ENCODE data around the gene NXF1.
"Not testable (repeated sequence)": the region's sequence is repeated elsewhere in the genome, so short reads cannot be mapped to it uniquely, and the experiment has no call there.

The NXF1 gene

DNA sequence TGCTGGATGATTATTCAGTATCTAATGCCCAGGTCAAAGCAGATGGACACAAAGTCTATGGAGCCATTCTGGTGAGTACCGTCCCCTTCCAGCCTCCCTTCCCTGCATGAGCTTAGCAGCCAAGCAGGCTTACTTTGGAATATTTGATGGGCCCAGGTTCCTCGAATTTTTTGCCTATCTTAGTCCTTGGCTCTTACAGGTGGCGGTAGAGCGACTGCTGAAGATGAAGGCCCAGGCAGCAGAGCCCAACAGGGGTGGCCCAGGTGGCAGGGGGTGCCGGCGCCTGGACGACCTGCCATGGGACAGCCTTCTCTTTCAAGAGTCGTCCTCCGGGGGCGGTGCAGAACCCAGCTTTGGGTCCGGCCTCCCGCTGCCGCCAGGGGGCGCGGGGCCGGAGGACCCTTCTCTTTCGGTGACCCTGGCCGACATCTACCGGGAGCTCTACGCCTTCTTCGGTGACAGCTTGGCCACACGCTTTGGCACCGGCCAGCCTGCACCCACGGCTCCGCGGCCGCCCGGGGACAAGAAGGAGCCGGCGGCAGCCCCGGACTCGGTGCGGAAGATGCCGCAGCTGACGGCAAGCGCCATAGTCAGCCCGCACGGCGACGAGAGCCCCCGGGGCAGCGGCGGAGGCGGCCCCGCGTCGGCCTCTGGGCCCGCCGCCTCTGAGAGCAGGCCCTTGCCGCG is 18.8 kb downstream of the NXF1 start:
- peak; percentile 60 for DNase-seq

DNA sequence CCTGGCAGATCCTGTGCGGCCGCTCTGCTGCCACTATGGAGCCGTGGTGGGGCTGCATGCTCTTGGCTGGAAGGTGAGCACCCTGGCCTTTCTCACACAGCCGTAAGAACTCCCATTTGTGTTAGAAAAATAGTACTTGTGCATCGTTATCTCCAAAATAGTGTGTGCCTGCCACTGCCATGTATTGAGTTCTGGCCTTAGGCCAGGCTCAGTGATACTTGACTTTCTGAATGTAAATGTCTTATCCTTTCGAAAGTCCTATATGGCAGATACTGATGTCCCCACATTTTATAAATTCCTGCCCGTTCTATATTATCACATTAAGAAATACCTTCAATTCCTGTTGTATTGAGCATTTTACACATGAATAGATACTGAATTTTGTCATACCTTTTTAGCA is 22.5 kb downstream of the NXF1 start:
- no peak for DNase-seq

DNA sequence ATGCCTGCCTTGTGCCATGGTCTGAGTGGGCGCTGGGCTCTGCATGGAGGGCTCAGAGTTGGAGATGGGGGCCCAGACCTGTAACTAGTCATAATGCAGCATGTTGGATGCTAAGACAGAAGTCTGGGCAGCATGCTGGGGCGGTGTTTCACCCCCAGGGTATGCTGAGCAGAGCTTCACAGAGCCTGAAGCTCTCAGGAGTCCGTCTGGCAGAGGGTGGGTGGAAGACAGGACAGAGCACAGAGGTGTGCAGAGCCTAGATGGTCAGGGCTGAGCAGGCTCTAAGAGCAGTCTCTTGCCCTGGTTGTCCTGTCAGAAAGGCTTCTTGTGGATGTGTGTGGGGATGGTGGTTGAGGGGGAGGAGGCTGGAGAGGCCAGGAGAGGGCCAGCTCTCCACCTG is 26.8 kb downstream of the NXF1 start:
- DNase-seq, result no peak

DNA sequence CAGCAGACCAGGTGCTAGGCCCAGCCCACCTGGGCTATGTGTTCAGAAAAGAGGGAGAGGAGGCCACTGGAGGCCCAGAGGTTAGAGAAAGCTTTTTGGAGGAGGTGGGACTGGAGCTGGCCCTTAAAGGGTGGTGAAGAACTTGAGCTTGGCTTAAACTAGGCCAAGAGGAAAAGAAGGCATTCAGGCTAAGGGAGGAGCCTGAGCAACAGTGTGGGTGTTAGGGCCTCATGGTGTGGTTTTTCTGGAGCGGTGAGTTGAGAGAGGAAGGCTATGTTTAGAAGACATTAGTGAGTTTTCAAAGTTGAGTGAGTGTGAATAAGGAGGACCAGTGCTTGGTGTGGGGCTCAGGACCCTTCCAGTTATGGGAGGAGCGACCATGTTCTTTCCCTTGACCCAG is 27.9 kb downstream of the NXF1 start:
- DNase-seq, result no peak

DNA sequence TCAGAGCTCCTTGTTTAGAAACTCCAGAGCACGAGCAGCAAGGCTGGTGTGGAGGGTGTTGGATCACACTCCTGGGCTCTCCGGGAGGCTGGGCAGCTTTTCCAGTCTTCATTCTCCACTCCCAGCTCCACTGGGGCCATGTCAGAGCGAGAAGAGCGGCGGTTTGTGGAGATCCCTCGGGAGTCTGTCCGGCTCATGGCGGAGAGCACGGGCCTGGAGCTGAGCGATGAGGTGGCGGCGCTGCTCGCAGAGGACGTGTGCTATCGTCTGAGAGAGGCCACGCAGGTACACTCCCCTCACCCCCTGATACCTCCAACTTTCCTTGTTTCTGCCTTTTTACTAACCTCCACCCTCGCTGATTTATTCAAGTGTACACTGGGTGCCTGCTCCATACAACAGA is 29.6 kb downstream of the NXF1 start:
- DNase-seq, result no peak

DNA sequence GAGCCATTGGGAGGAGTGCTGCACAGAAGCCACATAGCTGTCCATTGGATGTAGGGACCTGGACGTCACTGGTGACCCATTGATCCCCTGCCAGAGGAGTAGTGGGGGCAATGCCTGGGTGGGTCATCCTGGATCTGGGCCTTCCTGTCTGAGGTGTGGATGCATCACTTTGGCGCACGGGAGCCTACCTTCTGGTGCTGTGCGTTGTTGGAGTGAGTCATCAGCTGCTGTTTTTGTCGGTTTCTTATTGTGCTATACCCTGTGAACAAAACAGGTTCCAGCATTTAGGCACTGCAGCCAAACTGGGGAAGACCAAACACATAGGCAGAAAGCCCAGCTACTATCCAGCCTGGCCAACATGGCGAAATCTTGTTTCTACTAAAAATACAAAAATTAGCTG is 30.8 kb downstream of the NXF1 start:
- no peak for DNase-seq

DNA sequence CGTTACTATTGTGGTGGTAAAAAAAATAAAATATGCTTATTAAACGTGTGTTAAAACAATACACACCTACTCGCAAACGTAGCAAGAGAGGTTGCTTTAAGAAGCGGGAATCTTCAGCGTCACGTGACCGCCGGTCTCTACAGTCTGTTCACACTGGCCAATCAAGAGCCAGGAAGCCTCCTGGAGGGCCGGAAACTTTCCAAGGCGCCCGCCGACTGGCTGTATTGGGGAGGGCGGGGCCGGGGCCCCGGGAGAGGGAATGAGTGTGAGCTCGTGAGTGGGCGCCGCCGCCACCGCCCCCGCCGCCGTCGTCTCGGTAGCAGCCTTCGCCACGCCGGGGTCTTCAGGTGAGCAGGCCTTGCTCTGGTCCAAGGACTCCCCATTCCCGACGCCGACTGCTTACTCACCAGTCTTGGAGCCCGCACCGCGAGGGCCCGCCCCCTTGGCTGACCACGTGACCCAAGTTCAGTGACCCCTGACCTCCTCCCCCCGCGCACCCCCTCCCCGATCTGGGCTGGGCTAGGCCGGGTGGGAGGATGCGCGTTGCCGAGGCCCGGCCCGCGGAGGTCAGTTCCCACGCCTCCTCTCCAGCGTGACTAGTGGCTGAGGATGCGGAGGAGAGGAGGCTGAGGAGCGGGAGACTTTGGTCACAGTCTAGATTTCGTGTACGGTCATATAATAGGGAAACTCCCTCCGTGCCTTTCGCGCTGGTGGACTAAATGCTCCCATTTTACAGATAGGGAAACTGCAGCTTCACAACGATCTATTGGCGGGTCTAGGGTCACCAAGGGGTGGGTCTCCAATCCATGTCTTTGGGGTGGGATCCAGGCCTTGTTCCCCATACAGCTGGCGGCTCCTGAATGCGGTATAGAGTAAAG is 33.9 kb downstream of the NXF1 start, which contains the start of gene TAF6L:
TAF6L (plus strand) TSS at position 253 of the 878 bp plus-strand sequence. CDS start 4,388 bp downstream, outside the sequence.
- peak; percentile 95 for DNase-seq

DNA sequence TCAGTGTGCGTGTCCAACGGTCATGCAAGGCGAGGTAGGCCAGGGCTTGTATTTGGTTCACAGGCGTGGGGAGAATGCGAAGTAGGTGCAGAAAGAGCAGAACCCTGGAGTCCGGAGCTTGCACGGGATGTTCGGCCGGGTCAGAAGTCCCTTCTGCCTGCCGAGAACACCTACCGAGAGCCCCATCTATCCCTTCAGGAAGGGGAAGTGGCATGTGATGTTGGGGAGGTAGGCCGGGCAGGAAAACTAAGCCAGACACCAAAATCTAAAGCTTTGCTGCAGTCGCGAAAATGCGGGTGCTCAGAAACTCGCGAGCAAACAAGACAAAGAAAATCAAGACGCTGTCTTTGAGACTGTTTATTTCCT is 34.5 kb downstream of the NXF1 start:
- no peak for DNase-seq

DNA sequence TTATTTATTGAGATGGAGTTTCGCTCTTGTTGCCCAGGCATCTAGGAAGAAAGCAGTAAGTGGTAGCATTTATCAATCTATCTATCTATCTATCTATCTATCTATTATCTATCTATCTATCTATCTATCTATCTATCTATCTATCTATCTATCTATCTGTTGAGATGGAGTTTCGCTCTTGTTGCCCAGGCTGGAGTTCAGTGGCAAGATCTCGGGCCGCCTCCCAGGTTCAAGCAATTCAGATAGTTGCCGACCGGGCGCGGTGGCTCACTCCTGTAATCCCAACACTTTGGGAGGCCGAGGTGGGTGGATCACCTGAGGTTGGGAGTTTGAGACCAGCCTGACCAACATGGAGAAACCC is 44.4 kb downstream of the NXF1 start:
- DNase-seq, result not testable (repeated sequence)

DNA sequence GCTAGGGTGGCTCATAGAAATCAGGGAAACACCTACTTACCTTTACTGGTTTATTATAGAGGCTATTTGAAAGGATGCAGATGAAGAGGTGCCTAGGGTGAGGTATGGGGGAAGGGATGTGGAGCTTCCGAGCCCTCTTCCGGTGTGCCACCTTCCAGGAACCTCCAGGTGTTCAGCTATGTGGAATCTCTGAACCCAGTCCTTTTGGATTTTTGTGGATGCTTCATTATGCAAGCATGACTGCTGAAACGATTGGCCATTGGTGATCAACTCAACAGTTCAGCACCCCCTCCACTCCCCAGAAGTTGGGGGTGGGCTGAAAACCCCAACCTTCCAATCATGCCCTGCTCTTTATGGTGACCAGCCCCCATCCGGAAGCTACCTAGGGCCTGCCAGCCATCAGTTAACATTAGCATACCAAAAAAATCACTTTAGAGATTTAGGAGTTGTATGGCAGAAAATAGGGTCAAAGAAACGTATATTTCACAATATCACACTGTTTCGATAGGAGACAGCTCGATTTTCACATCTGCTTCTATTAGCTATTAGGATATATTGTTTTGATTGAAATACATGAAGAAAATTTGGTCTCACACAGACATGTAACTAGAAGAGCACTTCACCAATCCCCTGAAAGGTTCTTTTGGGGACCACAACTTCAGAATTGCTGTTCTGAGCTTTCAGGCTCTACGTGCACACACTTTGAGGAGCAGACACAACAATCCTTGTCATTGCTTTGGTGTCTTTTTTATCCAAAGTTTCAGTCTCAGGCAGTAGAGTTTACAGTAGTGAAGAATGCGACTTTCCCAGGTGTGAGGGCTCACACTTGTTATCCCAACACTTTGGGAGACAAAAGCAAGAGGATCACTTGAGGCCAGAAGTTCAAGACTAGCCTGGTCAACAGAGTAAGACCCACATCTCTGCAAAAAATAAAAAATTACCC is 47.1 kb downstream of the NXF1 start:
- no peak for DNase-seq

DNA sequence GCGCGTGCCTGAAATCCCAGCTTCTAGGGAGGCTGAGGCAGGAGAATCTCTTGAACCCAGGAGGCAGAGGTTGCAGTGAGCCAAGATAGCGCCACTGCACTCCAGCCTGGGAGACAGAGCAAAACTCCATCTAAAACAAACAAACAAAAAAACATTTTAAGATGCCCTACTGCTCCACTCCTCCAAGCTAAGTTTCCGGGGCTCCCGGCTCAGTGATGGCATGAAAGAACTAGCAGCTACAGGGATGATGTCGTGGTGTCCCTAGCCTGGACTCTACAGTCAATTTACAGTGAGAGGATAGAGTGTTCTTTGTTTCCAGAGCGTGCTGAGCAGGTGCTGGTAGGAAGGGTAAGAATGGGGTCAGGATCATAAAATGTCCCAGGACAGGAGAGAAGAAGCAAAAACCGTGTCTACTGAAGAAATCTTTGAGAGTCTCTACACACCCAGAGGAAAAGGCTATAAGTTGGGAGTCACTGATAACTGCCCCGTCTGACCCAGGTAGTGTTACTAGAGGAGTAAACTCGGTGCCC is 50.1 kb downstream of the NXF1 start:
- no peak for DNase-seq

DNA sequence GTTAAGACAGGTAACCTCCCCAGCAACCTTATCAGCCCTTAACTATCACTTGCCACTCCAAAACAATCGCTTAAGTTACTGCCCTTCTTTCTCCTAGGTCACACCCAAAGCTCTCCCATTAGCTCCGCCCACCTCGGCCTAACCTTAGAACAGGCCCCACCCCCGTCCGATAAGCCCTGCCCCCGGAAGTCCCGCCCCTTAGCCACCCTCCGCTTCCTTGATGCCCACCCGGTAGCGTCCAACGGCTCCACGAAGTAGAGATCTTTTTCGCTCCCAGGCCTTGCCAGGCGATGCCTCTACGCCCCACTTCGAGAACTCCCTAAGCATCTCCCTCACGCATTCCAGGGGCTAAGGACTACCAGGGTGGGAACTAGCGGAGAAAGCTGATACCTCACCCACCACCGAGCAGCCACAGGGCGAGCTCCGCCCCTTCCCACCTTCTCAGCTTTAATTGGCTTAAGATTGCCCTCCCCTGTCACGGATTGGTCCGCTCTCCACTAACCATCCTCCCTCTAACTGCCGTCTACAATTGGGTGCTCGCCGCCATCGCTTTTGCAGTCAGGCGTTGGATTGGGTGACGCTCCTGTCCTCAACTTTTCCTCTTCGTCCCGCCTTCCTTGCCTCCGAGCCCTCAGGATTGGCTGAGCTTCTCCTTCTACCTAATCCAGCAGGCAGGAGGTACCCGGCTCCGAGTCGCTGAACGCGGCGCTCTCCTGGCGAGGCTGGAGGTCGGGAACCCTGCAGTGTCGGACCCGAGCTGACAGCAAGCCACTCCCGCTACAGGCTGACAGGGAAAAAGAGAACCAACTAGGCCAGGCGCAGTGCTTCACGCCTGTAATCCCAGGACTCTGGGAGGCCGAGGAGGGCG is 51.3 kb downstream of the NXF1 start, which contains the start of gene ZBTB3:
ZBTB3 (minus strand) TSS at position 425 of the 868 bp plus-strand sequence. CDS start 496 bp downstream, outside the sequence.
- peak; percentile 99 for DNase-seq

DNA sequence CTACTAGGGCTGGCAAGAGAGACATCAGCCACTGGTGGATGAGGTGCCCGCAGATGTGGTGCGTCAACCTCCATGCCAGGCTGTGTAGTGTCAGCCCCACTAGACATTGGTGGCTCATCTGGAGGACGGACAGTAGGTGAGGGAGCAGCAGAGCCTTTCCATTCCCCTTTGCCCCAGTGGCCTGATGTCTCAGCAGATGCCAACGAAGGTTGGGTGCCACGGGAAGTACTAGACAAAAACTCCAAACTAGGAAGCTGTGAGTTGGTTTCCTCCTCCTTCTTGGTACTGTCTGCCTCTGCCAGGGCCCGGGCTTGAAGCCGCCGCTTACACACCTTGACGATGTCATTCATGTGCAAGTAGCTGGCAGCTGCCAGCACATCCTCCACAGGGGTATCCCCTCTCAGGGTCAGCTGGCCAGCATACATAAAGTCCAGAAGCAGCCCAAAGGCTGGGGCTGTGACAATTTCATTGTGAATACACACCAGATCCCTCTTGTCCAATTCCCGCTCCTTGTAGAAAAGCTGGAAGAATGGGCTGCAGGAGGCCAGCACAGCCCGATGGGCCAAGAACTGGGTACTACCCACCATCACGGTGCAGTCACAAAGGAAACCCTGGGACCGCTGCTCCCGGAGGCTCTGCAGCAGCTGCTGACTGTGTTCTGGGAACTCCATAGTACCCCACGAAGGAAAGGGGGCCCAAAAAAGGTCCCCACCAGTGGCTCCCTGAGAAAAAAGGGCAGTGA is 52.1 kb downstream of the NXF1 start:
- no peak for DNase-seq

DNA sequence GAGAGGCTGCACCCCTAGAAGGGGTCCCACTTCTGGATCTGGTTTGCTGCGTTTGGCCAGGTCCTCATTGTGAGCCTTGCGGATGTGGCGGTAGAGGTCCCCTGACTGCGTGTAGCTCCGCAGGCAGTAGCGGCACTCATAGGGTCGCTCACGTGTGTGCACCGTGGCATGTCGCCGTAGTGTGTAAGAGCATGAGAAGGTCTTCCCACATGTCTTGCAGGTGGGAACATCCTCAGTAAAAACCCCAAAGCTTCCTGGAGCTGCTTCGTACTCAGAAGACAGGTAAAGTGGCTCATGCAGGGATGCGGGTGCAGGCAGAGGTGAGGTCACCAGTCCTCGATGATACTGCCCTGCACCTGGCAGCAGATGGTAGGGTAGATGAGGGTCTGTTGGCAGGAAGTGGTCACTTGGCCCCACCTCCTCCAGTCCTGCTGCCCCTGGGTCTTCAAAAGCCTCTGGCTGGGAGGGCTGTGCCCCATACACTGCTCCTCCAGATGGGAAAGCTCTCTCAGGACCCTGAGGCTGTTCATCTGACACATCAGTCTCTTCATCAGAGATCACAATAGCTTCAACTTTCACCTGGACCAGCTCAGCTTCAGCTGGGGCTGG is 53.0 kb downstream of the NXF1 start:
- DNase-seq, result no peak

DNA sequence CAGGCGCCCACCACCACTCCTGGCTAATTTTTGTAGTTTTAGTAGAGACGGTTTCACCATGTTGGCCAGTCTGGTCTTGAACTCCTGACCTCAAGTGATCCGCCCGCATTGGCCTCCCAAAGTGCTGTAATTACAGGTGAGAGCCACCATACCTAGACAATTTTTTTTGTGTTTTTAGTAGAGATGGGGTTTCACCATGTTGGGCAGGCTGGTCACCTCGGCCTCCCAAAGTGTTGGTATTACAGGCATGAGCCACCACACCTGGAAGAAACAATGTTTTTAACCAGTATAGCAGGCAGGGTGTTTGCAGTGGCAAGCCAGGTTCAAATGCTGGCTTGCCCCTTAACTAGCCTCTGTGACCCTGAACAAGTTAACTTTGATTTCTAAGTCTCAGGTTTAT is 55.3 kb downstream of the NXF1 start:
- DNase-seq, result not testable (repeated sequence)

DNA sequence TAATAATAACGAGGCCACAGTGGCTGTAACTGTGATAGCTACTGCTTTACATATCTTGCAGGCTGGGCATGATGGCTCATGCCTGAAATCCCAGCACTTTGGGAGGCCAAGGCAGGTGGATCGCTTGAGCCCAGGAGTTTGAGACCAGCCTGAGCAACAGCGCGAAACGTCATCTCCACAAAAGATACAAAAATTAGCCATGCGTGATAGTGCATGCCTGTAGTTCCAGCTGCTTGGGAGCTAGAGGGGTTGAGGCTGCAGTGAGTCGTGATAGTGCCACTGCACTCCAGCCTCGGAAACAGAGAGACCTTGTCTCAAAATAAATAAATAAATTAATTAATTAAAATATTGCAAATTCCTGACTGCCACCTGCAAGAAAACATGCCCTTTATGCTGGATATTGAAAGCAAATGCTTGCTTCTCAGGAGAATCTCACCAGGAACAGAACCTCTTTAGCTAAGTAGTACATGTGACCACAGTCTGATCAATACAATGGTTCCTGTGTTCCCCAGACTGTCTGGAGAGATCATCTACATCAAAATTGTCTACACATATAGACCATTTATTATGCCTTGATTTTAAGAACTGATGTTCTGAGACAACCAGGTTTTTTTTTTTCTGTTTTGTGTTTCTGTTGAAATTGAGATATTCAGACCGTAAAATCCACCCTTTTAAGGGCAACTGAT is 57.6 kb downstream of the NXF1 start:
- DNase-seq, result no peak

All from DMS79 (cell line).